ENCODE data around the gene PTPRCAP.

The PTPRCAP gene

GRCh38 chr11:67423891-67424613, 13.4 kb downstream of the PTPRCAP start:
- DNase-seq = no peak

- DNase-seq = no peak
Observed at GRCh38 chr11:67423466-67423865, 14.0 kb downstream of the PTPRCAP start.

- DNase-seq = no peak
Observed at GRCh38 chr11:67422891-67423290, 14.6 kb downstream of the PTPRCAP start.

GRCh38 chr11:67421430-67422031, 16.0 kb downstream of the PTPRCAP start:
- no peak for DNase-seq

- peak; percentile 91 for DNase-seq
Observed at GRCh38 chr11:67420646-67421429, 16.6 kb downstream of the PTPRCAP start.

- no peak for DNase-seq
Observed at GRCh38 chr11:67420147-67420645, 17.3 kb downstream of the PTPRCAP start.

GRCh38 chr11:67419325-67420049, 18.0 kb downstream of the PTPRCAP start:
- DNase-seq = no peak

GRCh38 chr11:67418476-67419281, 18.8 kb downstream of the PTPRCAP start:
- no peak for DNase-seq

GRCh38 chr11:67417425-67417824, 20.1 kb downstream of the PTPRCAP start:
- DNase-seq = no peak

- peak; percentile 58 for DNase-seq
Observed at GRCh38 chr11:67416416-67417335, 20.8 kb downstream of the PTPRCAP start.

- DNase-seq = no peak
Observed at GRCh38 chr11:67415501-67416304, 21.8 kb downstream of the PTPRCAP start, which contains the start of gene CARNS1. Gene CARNS1, plus strand, starts transcription at chr11:67415678. Its CDS starts 522 bp downstream, at chr11:67416200.

- DNase-seq = no peak
Observed at GRCh38 chr11:67413266-67413849, 24.1 kb downstream of the PTPRCAP start.

GRCh38 chr11:67412495-67413179, 24.8 kb downstream of the PTPRCAP start:
- no peak for DNase-seq

GRCh38 chr11:67411785-67412152, 25.7 kb downstream of the PTPRCAP start:
- no peak for DNase-seq

GRCh38 chr11:67410984-67411784, 26.3 kb downstream of the PTPRCAP start:
- DNase-seq = no peak

- no peak for DNase-seq
Observed at GRCh38 chr11:67410369-67410831, 27.1 kb downstream of the PTPRCAP start.

- peak; percentile 91 for DNase-seq
Observed at GRCh38 chr11:67409781-67410368, 27.6 kb downstream of the PTPRCAP start.

- DNase-seq = no peak
Observed at GRCh38 chr11:67409261-67409666, 28.2 kb downstream of the PTPRCAP start.

Measured in NCI-H1436 (cell line).